ENCODE measurements around the gene KIFC3. TPM values are rescaled to one million over a fixed set of nuclear protein-coding genes. Genes with fewer than 3 reads are reported as not detected.
A peak's percentile ranks its signal among the peaks of the same experiment; 100 is the strongest.

The KIFC3 gene
- total and polyA plus RNA-seq, 2 donors from 2014 or later = 74.9 to 109 TPM

GRCh38 chr16:57735755-57736418, 66.4 kb downstream of the KIFC3 start, which contains the start of gene KATNB1:
Gene KATNB1, plus strand, starts transcription at chr16:57735770. Its CDS starts 1,474 bp downstream, at chr16:57737244.
- intact Hi-C loops (cut with DNase I) = no loop called here
- Histone ChIP-seq H3K4me1 (ENCODE audit: control insufficient read depth in 2 of 3, insufficient read depth in 2 of 3, low read depth in 1 of 3, low read length in 3 of 3) (peaks cover 0 to 15% (median 15%) of the 10 kb centered on the region in 3 donors), H3K9me3 (ENCODE audit: control insufficient read depth in 2 of 3, insufficient read depth in 1 of 3, low read length in 3 of 3) (no peaks in the 10 kb centered on the region), H3K36me3 (ENCODE audit: control insufficient read depth in 2 of 3, insufficient read depth in 3 of 3, low read length in 3 of 3) (no peaks in the 10 kb centered on the region), H3K9ac (ENCODE audit: low read length in 3 of 3) (peak within 1 kb of the TSS; percentile 76 to 96 (median 89)), H3K27ac (ENCODE audit: low read depth in 2 of 2, low read length in 2 of 2) (peak within 1 kb of the TSS; percentile 73 to 92), H3K27me3 (ENCODE audit: control insufficient read depth, insufficient read depth, low read length) (no peaks in the 10 kb centered on the region), H3K4me3 (ENCODE audit: low read length in 3 of 3) (peak within 1 kb of the TSS; percentile 82 to 96 (median 84))
- DNase-seq (peak in 4 of 5 donors; percentile 38 to 73 (median 59)), FAIRE-seq (no peak)
- TF ChIP-seq, protein P1, sequence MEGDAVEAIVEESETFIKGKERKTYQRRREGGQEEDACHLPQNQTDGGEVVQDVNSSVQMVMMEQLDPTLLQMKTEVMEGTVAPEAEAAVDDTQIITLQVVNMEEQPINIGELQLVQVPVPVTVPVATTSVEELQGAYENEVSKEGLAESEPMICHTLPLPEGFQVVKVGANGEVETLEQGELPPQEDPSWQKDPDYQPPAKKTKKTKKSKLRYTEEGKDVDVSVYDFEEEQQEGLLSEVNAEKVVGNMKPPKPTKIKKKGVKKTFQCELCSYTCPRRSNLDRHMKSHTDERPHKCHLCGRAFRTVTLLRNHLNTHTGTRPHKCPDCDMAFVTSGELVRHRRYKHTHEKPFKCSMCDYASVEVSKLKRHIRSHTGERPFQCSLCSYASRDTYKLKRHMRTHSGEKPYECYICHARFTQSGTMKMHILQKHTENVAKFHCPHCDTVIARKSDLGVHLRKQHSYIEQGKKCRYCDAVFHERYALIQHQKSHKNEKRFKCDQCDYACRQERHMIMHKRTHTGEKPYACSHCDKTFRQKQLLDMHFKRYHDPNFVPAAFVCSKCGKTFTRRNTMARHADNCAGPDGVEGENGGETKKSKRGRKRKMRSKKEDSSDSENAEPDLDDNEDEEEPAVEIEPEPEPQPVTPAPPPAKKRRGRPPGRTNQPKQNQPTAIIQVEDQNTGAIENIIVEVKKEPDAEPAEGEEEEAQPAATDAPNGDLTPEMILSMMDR (IDR thresholded peaks at IDR 0.05; ENCODE audit: borderline replicate concordance, extremely low read depth, insufficient read depth) = no peak

- Histone ChIP-seq H3K9ac (ENCODE audit: low read length in 3 of 3) (peak overlapping the region; percentile 76 to 96 (median 89)), H3K27ac (ENCODE audit: low read depth in 2 of 2, low read length in 2 of 2) (peak overlapping the region; percentile 73 to 92), H3K4me3 (ENCODE audit: low read length in 3 of 3) (peak overlapping the region; percentile 82 to 96 (median 84)), H3K9me3 (ENCODE audit: control insufficient read depth in 2 of 3, insufficient read depth in 1 of 3, low read length in 3 of 3) (no peaks in the 10 kb centered on the region), H3K4me1 (ENCODE audit: control insufficient read depth in 2 of 3, insufficient read depth in 2 of 3, low read depth in 1 of 3, low read length in 3 of 3) (peaks cover 0 to 15% (median 15%) of the 10 kb centered on the region in 3 donors), H3K27me3 (ENCODE audit: control insufficient read depth, insufficient read depth, low read length) (no peaks in the 10 kb centered on the region), H3K36me3 (ENCODE audit: control insufficient read depth in 2 of 3, insufficient read depth in 3 of 3, low read length in 3 of 3) (no peaks in the 10 kb centered on the region)
- TF ChIP-seq, protein P1 (IDR thresholded peaks at IDR 0.05; ENCODE audit: borderline replicate concordance, extremely low read depth, insufficient read depth) = peak; percentile 1
- DNase-seq = peak; percentile 99 to 100 (median 100)
- peak; percentile 100 for FAIRE-seq
- intact Hi-C loops (cut with DNase I) = no loop called here
These were observed 67.2 kb downstream of the KIFC3 start for GRCh38 chr16:57734925-57735754.

DNA sequence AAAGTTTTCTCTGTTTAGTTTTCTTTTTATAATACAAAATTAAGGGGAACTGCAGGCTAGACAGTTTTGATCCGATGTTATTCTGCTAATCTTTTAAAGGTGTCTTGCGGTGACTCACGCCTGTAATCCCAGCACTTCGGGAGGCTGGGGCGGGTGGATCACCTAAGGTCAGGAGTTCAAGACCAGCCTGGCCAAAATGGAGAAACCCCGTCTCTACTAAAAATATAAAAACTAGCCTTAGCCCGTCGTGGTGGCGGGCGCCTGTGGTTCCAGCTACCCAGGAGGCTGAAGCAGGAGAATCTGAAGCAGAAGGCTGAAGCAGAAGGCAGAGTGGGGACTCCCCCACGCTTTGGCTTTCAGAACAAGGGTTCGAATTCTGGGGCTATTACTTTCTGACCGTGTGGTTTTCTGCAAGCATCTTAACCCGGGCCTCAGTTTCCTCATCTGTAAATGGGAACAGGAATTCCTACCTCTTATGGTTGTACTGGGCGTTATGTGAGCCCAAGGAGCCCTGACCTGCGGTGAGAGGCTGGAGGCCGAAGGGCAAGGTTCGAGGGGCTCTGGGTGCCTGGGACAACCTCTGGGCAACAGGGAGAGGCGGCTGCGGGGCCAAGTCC, 67.9 kb downstream of the KIFC3 start:
- intact Hi-C loops (cut with DNase I) = no loop called here
- Histone ChIP-seq H3K4me1 (ENCODE audit: control insufficient read depth in 2 of 3, insufficient read depth in 2 of 3, low read depth in 1 of 3, low read length in 3 of 3) (peaks cover 0 to 15% (median 15%) of the 10 kb centered on the region in 3 donors), H3K36me3 (ENCODE audit: control insufficient read depth in 2 of 3, insufficient read depth in 3 of 3, low read length in 3 of 3) (no peaks in the 10 kb centered on the region), H3K27me3 (ENCODE audit: control insufficient read depth, insufficient read depth, low read length) (no peaks in the 10 kb centered on the region), H3K27ac (ENCODE audit: low read depth in 2 of 2, low read length in 2 of 2) (peak overlapping the region; percentile 73 to 92), H3K4me3 (ENCODE audit: low read length in 3 of 3) (peak overlapping the region; percentile 82 to 96 (median 82)), H3K9me3 (ENCODE audit: control insufficient read depth in 2 of 3, insufficient read depth in 1 of 3, low read length in 3 of 3) (no peaks in the 10 kb centered on the region), H3K9ac (ENCODE audit: low read length in 3 of 3) (peak overlapping the region; percentile 76 to 96 (median 89))
- DNase-seq (peak in 2 of 5 donors; percentile 45 to 55), FAIRE-seq (no peak)
- TF ChIP-seq, protein P1 (IDR thresholded peaks at IDR 0.05; ENCODE audit: borderline replicate concordance, extremely low read depth, insufficient read depth) = no peak

Measured in kidney (tissue), 14 donors.